GM18867 (cell line): Measurements from ENCODE around the gene FBXW5.

Experiments used
- ATAC-seq: cut with Tn5 transposase; IDR thresholded peaks from one replicate; pipeline ENCODE4 v1.9.1; 2021; ENCODE audit warnings: mild to moderate bottlenecking, moderate library complexity; ENCODE audit not compliant: unreplicated experiment

FBXW5 gene

GRCh38 chr9:136936645-136937170 is 7.8 kb downstream of the FBXW5 start:
- no peak for ATAC-seq

DNA sequence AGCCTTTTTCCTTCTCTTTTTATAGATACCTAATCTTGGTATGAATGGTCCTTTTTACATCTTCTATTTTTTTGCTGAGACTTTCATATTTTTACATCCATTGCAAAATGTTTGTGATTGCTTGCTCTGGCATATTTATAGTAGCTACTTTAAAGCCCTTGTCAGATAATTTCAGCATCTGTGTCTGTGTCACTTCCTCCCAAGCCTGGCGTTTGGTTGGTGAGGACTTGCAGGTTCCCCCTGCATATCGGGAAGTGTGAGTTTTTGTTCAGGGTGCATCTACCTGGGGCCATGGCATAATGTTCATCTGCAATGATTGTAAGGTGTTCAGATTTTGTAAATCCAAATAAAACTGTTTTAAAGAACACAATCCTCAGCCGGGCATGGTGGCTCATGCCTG is 8.9 kb downstream of the FBXW5 start:
- no peak for ATAC-seq

GRCh38 chr9:136934277-136934676 is 10.3 kb downstream of the FBXW5 start:
- ATAC-seq = no peak

GRCh38 chr9:136931611-136932130 is 12.9 kb downstream of the FBXW5 start:
- ATAC-seq = no peak

DNA sequence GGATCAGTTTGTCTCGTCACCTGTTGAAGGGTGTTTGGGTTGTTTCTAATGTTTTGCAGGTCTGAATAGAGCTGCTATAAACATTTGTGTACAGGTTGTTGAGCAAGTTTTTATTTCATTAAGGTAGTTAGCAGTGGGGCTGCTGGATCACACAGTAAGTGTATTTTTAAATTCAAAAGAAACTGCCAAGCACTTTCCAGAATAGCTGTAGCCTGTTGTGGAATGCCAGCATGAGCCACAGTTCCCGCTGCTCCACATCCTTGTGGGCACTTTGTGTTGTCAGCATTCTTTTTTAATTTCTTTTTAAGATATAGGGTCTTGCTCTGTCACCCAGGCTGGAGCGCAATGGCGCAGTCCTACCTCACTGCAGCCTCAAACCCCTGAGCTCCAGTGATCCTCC is 14.5 kb downstream of the FBXW5 start:
- ATAC-seq = no peak

DNA sequence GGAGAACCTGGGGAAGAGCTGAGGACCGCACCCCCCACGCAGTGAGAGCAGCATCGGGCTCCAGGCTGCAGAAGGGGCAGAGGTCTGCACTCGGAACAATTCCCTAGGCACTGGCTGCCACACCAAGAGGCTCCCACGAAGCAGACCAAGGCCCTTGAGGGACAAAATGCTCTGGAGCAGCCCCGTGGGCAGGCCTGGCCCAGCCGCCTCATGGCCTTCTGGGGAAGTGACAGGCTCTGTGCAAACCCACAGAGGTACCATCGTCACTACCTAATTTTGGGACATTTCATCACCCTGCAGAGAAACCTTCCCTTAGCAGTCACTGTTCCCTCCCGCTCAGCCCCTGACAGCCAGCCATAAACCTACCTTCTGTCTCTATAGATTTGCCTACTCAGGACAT is 15.9 kb downstream of the FBXW5 start:
- no peak for ATAC-seq

GRCh38 chr9:136927343-136928271 is 16.9 kb downstream of the FBXW5 start:
- no peak for ATAC-seq

DNA sequence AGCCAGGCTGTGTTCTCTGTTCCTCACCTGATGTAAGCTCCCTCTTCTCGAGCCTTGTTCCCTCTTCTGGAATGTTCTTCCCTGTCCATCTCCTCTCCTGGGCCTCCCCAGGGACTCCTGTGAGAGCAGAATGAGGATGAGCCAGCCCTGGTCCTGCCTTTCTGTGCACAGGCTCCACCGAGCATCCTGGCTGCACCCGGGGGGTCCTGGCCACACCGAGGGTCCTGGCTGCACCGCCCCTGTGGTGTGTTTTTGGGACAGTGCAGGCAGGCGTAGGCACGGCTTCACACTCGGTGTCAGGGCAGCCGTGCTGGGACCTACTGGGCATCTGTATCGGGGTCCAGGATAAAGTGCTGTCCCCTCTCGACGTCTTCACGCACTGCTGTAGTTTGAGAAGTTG is 17.8 kb downstream of the FBXW5 start:
- ATAC-seq = no peak

DNA sequence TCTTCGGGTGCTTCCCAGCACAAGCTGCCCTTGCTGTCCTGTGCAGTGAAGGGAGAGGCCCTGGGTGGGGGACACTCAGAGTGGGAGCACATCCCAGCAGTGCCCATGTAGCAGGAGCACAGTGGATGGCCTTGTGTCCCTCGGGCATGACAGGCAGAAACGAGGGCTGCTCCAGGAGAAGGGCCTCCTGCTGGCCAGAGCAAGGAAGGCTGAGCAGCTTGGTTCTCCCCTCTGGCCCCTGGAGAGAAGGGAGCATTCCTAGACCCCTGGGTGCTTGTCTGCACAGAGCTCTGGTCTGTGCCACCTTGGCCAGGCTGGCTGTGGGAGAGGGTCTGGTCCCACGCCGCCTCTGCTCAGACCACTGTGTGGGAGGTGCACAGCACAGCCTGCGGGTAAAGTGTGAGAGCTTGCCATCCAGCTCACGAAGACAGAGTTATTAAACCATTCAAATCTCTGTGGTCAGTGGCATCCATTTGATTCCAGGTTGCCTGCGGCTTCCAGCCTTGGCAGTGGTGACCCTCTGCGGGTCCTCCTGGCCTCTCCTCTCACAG is 18.3 kb downstream of the FBXW5 start:
- ATAC-seq = no peak

- no peak for ATAC-seq
Observed at GRCh38 chr9:136925414-136926153, 19.0 kb downstream of the FBXW5 start.

- ATAC-seq = no peak
Observed at GRCh38 chr9:136923881-136924280, 20.7 kb downstream of the FBXW5 start.

- no peak for ATAC-seq
Observed at GRCh38 chr9:136922540-136922939, 22.0 kb downstream of the FBXW5 start.

DNA sequence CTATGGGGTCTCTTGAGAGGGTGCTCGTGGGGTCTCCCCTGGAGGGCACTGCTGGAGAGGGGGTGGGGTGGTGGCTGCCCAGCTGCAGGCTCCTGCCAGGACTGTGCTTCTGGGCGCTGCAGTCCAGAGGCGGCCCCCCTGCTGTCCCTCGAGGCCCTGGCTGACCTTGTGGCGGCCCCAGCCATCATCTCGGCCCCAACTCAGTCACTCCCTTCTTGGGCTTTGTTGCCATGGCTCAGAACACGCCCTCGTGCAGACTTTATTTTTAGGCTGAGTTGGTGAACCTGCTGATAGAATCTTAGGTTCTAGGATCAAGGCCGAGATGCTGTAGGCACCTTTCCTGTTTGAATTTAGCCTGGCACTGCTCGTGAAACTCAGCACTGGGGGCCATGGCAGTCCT is 22.8 kb downstream of the FBXW5 start:
- no peak for ATAC-seq

DNA sequence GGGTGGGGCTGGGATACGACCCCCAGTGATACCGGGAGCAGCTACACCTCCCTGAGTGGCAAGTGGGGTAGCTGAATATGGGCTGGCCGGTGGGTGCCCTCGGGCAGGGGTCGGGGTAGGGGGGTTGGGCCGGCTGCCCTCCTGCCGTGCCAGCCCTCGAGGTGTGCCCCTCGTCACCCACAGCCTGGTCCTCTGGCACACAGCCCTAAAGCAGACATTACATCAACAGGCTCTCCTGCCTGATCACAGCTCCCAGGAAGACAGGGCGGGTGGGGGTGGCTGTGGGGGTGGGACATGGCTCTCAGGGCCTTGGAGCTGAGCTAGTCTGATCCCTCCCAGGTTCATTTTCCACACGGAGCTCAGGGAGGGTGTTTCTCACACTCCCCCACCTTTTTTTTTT is 23.2 kb downstream of the FBXW5 start:
- no peak for ATAC-seq

DNA sequence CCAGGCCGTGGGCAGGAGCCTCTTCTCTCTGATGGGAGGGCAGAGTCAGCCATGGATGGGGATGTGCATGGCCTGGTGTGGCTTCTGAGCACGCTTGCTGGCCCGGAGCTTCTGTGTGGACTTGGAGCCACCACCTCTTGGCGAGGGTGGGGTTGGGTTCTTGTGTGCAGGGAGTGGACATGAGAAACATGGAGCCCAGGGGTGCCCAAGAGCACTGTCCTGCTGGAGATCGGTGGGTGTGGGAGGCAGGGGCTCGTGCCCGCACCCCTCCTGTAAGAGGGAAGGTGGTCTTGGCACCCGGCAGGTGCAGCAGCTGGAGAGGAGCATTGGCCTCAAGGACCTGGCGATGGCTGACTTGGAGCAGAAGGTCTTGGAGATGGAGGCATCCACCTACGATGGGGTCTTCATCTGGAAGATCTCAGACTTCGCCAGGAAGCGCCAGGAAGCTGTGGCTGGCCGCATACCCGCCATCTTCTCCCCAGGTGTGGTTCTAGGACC is 23.8 kb downstream of the FBXW5 start:
- ATAC-seq = no peak

- no peak for ATAC-seq
Observed at GRCh38 chr9:136920069-136920468, 24.5 kb downstream of the FBXW5 start.

- no peak for ATAC-seq
Observed at GRCh38 chr9:136917902-136918301, 26.6 kb downstream of the FBXW5 start.

DNA sequence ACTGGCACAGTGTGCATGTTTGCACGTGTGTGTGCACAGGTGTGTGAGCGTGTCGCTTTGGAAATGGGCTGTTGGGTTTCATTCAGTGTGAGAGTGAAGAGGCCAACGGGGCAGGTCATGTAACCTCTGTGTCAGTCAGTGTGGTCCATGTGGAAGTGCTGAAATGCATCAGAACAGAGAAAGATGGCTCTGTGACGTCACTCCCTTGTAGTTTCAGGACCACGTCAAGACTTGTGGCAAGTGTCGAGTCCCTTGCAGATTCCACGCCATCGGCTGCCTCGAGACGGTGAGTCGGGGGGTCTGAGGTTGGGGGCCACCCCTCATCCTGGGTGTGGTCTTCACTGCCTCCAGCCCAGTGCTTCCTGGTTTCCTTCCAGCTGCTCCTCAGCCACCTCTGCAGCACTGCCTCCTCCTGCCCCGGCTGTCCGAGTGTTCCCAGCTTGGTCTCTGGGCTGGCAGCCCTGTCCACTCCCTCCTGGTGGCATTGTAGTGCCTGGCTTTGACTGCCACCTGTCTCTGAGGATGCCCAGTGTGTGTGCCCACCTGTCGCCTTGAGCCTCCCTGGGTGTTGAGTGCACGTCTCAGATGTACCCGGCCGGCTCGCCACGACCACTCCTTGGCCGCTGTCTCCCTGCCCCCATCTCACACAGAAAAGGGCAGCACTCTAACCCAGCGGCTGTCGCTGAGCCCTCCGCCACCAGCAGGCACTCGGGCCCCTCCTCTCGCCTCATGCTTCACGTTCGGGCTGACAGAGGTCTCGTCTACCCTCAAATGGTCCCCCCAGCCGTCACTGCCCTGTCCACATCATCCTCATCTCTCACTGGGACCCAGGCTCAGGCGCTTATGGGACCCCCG is 28.0 kb downstream of the FBXW5 start:
- ATAC-seq = no peak

GRCh38 chr9:136915632-136916329 is 28.8 kb downstream of the FBXW5 start:
- ATAC-seq = no peak
